GM19455 (cell line): Measurements from ENCODE around the gene MEP1A.

Source experiments
- ATAC-seq: cut with Tn5 transposase; IDR thresholded peaks from one replicate; pipeline ENCODE4 v1.9.1; 2021; ENCODE audit not compliant: unreplicated experiment

The MEP1A gene

GRCh38 chr6:46776070-46776712 lies 17.0 kb upstream of the MEP1A start:
- ATAC-seq: no peak

GRCh38 chr6:46777476-46778346 lies 15.5 kb upstream of the MEP1A start:
- no peak for ATAC-seq

GRCh38 chr6:46781478-46782378 lies 11.5 kb upstream of the MEP1A start:
- ATAC-seq: no peak

GRCh38 chr6:46784535-46784934 lies 8.7 kb upstream of the MEP1A start:
- no peak for ATAC-seq

GRCh38 chr6:46787871-46788540 lies 5.2 kb upstream of the MEP1A start:
- no peak for ATAC-seq

- no peak for ATAC-seq
These were observed 4.4 kb upstream of the MEP1A start for GRCh38 chr6:46788791-46789190.

- ATAC-seq: no peak
These were observed 3.5 kb upstream of the MEP1A start for GRCh38 chr6:46789434-46790354.

DNA sequence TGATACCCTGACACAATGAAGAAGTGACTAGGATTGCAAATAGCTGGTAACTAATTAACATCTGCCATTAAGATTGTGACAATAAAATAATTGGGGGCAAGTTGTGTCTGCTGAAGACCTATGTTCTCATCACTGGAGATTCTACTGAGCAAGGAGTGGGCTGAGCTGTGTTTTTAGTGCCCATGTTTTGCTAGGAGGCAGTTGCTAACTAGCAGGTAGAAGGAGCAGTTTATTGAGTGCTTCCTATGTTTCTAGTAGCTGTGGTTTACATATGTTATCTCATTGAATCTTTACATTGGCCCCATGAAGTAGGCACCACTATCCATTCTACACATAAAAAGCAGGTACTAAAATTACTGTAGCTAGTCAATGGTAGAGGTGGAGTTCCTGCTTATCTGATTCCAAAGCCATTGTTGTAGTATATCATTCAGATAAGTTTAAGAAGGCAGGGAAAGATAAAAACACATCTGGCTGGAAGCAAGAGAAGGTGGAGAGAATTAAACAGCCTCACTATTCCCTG lies 2.8 kb upstream of the MEP1A start:
- no peak for ATAC-seq

- no peak for ATAC-seq
These were observed 554 bp upstream of the MEP1A start for GRCh38 chr6:46792635-46793034.

- ATAC-seq: no peak
These were observed 879 bp downstream of the MEP1A start for GRCh38 chr6:46794068-46794467.

DNA sequence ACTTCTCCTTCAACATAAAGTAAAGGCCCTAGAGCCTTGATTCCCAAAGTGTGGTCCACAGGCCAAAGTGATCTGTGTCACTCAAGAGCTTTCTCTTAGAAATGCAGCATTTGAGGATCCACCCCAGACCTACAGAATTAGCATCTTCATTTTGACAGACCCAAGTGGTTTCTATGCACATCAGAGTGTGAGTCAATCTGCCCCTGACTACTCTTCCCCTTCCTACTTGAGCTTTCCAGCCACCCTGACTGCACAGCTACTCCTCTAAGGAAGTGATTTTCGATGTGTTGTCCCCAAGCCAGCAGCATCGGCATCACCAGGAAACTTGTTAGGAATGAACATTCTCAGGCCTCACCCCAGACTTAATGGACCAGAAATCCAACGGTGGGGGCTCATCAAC lies 2.6 kb downstream of the MEP1A start:
- ATAC-seq: no peak

DNA sequence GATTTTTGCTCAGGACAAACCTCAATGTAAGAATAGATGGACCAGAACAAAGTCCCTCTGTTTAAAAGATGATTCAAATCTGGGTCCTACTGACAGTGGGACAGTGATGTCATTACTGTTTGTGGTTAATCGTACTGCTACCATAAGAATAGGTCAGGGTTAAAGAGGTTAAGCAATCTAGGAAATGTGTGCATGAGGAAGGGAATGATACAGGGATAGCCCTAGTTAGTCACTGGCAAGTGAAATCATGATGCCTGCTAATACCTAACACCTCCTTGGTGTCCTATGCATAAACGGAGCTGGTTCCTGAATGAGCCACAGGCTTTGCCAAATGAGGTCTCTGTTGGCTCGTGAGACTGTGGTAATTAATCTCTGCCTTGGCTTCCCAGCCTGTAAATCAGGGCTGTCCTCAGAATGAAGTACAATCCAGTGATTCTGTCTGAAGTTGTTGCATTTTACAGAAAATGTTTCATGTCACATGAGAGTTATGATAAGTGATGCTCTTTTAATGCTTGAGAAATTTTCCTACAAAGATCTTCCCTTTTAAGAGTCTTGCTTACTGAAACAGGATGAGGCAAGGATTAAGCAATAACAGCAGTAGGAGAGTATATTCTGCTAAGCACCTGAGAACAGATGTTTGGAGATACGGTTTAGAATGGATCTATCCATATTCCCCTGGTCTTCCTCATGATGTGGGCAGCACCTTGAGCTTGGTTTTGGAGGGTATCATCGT lies 3.8 kb downstream of the MEP1A start:
- no peak for ATAC-seq

DNA sequence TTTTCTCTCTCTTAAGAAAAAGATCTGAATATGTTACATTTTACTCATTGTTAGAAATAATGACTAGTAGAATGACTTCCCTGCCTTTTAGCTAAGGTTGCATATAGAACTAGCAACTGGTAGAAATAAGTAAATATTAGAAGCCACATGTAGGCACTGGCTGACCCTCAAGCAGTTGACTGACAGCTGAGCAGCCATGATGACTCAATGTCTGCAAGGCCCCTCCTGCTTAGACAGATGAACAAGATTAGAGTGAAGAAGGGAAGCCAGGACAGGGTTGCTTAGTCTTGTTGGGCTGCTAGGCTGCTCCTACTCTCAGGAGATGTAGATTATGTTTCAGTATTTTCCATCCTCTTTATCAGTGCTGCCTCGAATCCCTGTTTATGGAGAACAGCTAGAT lies 6.5 kb downstream of the MEP1A start:
- no peak for ATAC-seq

GRCh38 chr6:46808806-46809205 lies 15.6 kb downstream of the MEP1A start:
- ATAC-seq: no peak

DNA sequence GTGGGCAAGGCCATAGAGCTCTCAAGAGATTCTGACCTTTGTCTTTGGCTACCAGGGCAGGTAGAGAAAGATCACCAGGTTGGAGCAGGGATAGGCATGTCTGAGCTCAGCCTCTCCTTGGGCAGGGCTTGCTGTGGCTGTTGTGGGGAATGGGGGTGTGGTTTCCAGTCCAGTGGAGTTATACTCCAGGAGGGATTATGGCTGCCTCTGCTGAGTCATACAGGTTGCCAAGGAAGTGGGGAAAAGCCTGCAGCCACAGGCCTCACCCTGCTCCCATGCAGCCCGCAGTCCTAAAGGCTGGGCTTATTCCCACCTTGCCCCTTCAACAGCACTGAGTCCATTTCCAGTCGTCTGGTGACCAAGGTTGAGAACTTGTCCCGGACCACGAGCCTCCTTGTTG lies 21.9 kb downstream of the MEP1A start:
- ATAC-seq: no peak

- ATAC-seq: no peak
These were observed 23.4 kb downstream of the MEP1A start for GRCh38 chr6:46816626-46817025.

- ATAC-seq: no peak
These were observed 26.4 kb downstream of the MEP1A start for GRCh38 chr6:46819561-46819960.

DNA sequence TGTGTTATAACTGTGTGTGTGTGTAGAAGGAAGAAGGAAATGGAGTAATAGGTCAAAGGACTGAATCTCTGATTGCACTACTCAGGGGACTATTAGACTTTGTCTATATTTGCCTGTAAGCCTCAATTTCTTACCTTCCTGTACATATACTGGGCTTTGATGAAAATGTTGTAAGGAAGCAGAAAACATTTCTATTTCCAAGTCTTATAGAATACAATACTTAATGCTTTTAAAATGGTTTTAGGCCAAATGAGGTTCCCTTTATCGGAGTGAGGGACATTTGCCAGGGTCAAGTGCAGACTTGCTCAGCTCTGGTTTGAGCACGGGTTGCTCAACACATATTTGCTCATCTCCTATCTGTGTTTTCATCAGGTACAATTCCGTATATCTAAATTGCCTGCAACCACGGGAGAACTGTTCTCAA lies 28.3 kb downstream of the MEP1A start:
- no peak for ATAC-seq

- no peak for ATAC-seq
These were observed 35.8 kb downstream of the MEP1A start for GRCh38 chr6:46828939-46829338.
